Measurements from ENCODE around the gene PTPRC.

GRCh38 chr1:198763298-198763714, 124.5 kb downstream of the PTPRC start:
- TF ChIP-seq, protein P1, sequence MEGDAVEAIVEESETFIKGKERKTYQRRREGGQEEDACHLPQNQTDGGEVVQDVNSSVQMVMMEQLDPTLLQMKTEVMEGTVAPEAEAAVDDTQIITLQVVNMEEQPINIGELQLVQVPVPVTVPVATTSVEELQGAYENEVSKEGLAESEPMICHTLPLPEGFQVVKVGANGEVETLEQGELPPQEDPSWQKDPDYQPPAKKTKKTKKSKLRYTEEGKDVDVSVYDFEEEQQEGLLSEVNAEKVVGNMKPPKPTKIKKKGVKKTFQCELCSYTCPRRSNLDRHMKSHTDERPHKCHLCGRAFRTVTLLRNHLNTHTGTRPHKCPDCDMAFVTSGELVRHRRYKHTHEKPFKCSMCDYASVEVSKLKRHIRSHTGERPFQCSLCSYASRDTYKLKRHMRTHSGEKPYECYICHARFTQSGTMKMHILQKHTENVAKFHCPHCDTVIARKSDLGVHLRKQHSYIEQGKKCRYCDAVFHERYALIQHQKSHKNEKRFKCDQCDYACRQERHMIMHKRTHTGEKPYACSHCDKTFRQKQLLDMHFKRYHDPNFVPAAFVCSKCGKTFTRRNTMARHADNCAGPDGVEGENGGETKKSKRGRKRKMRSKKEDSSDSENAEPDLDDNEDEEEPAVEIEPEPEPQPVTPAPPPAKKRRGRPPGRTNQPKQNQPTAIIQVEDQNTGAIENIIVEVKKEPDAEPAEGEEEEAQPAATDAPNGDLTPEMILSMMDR (tag by site-specific recombination; IDR thresholded peaks at IDR 0.05), result no peak
- TF ChIP-seq ZSCAN5A (tag by site-specific recombination; IDR thresholded peaks at IDR 0.05) (no peak), ZNF391 (tag by site-specific recombination; IDR thresholded peaks at IDR 0.05; ENCODE audit: borderline replicate concordance, low read depth) (no peak; the same call in 1 of the 2 replicates), ZNF2 (tag by site-specific recombination; IDR thresholded peaks at IDR 0.05) (peak; percentile 85), ZSCAN16 (tag by site-specific recombination; IDR thresholded peaks at IDR 0.05) (no peak), ZNF133 (tag by site-specific recombination; IDR thresholded peaks at IDR 0.05) (no peak), ZNF19 (tag by site-specific recombination; IDR thresholded peaks at IDR 0.05; ENCODE audit: low read depth) (0 out of 2 replicates have a peak, but pooled peaks have one; percentile 81)
- TF ChIP-seq, protein P2, sequence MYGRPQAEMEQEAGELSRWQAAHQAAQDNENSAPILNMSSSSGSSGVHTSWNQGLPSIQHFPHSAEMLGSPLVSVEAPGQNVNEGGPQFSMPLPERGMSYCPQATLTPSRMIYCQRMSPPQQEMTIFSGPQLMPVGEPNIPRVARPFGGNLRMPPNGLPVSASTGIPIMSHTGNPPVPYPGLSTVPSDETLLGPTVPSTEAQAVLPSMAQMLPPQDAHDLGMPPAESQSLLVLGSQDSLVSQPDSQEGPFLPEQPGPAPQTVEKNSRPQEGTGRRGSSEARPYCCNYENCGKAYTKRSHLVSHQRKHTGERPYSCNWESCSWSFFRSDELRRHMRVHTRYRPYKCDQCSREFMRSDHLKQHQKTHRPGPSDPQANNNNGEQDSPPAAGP (tag by site-specific recombination; IDR thresholded peaks at IDR 0.05), result peak; percentile 80; the same call in 1 of the 2 replicates
